Central memory CD8-positive, alpha-beta T cell (primary cell): ENCODE measurements around the gene P2RX5.
A peak's percentile ranks its signal among the peaks of the same experiment; 100 is the strongest.
"Not testable (repeated sequence)": the region's sequence is repeated elsewhere in the genome, so short reads cannot be mapped to it uniquely, and the experiment has no call there.

Source experiments
- ATAC-seq: fragments of 150-1000 bp; cut with Tn5 transposase; replicated peaks from 2 replicates; pipeline ENCODE4 v1.10.0; 2022; ENCODE audit warnings: mild to moderate bottlenecking, moderate FRiP score, moderate number of reproducible peaks; ENCODE audit not compliant: poor library complexity, severe bottlenecking; ENCODE audit errors: extremely low read depth
- DNase-seq, 2 donors: peaks; one replicate each; pipeline ENCODE4 v3.0.0; 2021; ENCODE audit warnings: low spot score in 2 of 2
- H3K27ac Mint-ChIP-seq: one replicate; pipeline ENCODE4 v1.8.0; 2022; ENCODE audit warnings: low read depth, mild to moderate bottlenecking, moderate library complexity, mixed read lengths
- H3K27me3 Mint-ChIP-seq: one replicate; pipeline ENCODE4 v1.8.0; 2022; ENCODE audit warnings: mixed read lengths
- H3K36me3 Mint-ChIP-seq: one replicate; pipeline ENCODE4 v1.8.0; 2022; ENCODE audit warnings: mild to moderate bottlenecking, moderate library complexity, mixed read lengths; ENCODE audit not compliant: insufficient read depth
- H3K4me1 Mint-ChIP-seq: one replicate; pipeline ENCODE4 v1.8.0; 2022; ENCODE audit warnings: mixed read lengths
- H3K4me3 Mint-ChIP-seq: one replicate; pipeline ENCODE4 v1.8.0; 2022; ENCODE audit warnings: mild to moderate bottlenecking, moderate library complexity, mixed read lengths
- H3K9me3 Mint-ChIP-seq: one replicate; pipeline ENCODE4 v1.8.0; 2022; ENCODE audit warnings: mixed read lengths

Gene P2RX5

DNA sequence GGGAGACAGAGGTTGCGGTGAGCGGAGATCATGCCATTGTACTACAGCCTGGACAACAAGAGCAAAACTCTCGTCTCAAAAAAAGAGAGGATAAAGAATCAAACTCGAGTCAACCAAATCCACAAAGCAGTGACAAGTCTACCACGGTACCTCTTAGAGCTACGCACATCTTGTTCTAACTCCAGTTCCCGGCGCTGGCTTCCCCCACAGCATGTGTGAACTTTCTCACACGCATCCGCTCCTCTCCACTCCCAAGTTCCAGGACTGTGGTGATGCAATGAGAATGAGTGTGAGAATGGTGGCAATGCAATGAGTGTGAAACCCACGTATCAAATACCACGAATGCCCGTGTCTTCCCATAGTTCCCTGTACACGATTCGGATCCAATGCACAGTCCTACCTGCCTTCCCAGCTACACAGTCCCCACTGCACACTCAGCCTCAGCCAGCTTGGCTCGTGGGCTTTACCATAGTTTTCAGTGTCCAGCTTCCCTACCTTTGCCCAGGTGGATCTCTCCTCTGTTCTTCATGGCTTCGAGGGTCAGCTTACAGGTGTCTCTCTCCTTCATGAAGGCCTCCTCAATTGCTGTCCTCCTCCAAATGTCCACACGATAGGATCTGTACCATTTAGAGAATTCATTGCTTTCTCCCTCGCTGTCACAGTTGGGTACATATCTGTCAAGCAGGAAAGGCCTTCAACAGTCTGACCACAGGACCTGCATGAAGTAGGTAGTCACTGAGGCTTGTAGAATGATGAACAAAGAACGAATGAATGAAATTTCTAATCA is 9.2 kb upstream of the P2RX5 start:
- Mint-ChIP-seq H3K36me3 (no peaks in the 10 kb centered on the region), H3K9me3 (no peaks in the 10 kb centered on the region), H3K27ac (no peak overlapping the region), H3K4me3 (no peak overlapping the region), H3K27me3 (no peaks in the 10 kb centered on the region), H3K4me1 (peaks cover 14% of the 10 kb centered on the region)
- no peak for ATAC-seq
- DNase-seq, result no peak

DNA sequence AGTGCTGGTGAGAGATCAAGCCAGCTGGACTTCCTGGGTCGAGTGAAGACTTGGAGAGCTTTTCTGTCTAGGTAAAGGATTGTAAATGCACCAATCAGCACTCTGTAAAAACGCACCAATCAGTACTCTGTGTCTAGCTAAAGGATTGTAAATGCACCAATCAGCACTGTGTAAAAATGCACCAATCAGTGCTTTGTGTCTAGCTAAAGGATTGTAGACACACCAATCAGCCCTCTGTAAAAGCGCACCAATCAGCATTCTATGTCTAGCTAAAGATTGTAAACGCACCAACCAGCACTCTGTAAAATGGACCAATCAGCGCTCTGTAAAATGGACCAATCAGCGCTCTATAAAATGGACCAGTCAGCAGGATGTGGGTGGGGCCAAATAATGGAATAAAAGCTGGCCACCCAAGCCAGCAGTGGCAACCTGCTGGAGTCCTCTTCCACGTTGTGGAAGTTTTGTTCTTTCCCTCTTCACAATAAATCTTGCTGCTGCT is 6.1 kb upstream of the P2RX5 start:
- not testable (repeated sequence) for H3K27me3 Mint-ChIP-seq, H3K4me3 Mint-ChIP-seq, DNase-seq, H3K9me3 Mint-ChIP-seq, ATAC-seq, H3K36me3 Mint-ChIP-seq, H3K27ac Mint-ChIP-seq
- H3K4me1 Mint-ChIP-seq, result peaks cover 14% of the 10 kb centered on the region

DNA sequence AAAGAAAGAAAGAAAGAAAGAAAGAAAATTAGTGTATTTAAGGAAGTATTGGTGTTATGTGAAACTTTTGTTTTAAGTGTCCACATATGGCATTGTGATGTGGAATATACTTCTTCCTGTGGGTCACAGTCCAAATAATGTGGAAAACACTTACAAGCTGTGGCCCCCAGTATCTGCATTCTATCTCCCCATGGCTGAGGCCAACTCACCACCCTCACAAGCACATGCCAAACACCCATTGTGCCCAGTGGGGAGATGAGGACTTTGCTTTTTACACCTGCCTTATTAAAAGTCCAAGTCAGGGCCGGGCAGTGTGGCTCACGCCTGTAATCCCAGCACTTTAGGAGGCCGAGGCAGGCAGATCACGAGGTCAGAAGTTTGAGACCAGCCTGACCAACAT is 4.0 kb upstream of the P2RX5 start:
- ATAC-seq (no peak), DNase-seq (no peak)
- Mint-ChIP-seq H3K4me3 (no peak overlapping the region), H3K4me1 (peaks cover 8% of the 10 kb centered on the region), H3K9me3 (no peaks in the 10 kb centered on the region), H3K36me3 (peaks cover 2% of the 10 kb centered on the region), H3K27ac (no peak overlapping the region), H3K27me3 (no peaks in the 10 kb centered on the region)

DNA sequence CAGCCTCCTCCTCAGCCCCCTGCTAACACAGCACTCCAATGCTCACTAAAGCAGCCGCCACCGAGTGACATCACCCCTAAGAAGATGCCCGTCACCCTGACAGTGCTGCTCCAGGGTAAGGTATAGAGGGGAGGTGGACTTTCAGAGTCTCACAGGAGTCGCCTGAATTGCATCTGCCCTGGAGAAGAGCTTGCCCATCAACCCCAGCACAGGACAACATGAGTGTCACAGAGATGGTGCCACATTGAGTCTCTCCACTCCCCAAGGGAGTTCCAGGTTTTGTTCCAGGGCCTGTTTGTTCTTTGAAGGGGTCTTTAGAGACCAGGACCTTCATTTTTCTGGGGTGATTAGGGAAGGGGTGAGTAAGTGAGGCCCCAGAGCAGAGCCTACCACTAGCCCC is 2.2 kb upstream of the P2RX5 start:
- H3K4me1 Mint-ChIP-seq, result peaks cover 13% of the 10 kb centered on the region
- H3K9me3 Mint-ChIP-seq, result no peaks in the 10 kb centered on the region
- ATAC-seq, result no peak
- peaks cover 7% of the 10 kb centered on the region for H3K36me3 Mint-ChIP-seq
- H3K4me3 Mint-ChIP-seq, result peak overlapping the region; percentile 40
- H3K27ac Mint-ChIP-seq, result no peak overlapping the region
- DNase-seq, result no peak
- H3K27me3 Mint-ChIP-seq, result no peaks in the 10 kb centered on the region

DNA sequence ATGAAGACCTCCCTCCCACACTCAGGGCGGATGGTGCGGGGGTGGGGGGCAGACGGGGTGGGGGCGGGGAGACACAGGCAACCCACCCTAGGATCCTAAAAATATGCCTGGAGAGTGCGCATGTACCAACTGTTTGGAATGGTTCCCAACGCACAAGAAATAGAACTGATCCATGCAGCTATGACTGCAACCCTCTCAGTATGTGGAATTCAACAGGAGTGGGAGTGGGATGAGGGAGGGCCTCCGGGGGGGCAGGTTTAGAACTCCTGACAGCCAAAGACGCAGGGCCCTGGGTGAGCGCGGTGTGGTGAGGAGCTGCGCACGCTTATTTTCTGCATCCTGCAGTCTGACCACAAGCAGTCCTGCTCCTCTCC is 1.1 kb upstream of the P2RX5 start:
- peaks cover 13% of the 10 kb centered on the region for H3K4me1 Mint-ChIP-seq
- DNase-seq (no peak), ATAC-seq (no peak)
- peaks cover 7% of the 10 kb centered on the region for H3K36me3 Mint-ChIP-seq
- H3K27ac Mint-ChIP-seq, result no peak overlapping the region
- H3K27me3 Mint-ChIP-seq, result no peaks in the 10 kb centered on the region
- no peaks in the 10 kb centered on the region for H3K9me3 Mint-ChIP-seq
- no peak overlapping the region for H3K4me3 Mint-ChIP-seq

DNA sequence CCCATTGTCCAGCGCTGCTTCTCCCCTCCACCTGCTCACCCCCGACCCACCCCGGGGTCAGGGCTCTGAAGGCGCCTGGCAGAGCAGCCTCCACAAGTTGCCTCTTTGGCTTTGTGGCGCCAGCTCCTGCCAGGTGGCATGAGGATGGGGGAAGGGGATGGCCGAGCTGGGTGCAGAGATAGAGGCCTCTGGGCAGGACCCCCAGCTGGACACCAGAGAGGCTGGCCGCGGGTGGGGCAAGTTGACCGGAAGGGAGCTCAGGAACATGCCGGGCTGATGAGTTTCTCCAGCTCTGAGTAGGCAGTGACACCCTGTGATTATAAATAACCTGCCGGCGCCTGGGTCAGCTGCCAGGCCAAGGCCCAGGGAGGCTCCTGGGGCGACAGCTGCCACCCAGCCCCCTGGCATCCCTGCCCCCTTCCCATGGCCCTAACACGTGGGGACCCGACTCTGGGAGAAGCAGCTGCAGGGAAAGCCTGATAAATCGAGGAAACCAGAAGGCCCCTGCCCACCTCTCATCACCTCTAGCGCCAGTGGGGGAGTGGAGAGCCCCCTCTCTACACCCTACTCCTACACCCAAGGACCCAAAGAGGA is 729 bp downstream of the P2RX5 start:
- Mint-ChIP-seq H3K9me3 (no peaks in the 10 kb centered on the region), H3K27me3 (no peaks in the 10 kb centered on the region), H3K4me3 (peak overlapping the region; percentile 80), H3K36me3 (peaks cover 9% of the 10 kb centered on the region), H3K27ac (peak overlapping the region; percentile 51), H3K4me1 (peaks cover 20% of the 10 kb centered on the region)
- DNase-seq (no peak), ATAC-seq (no peak)

DNA sequence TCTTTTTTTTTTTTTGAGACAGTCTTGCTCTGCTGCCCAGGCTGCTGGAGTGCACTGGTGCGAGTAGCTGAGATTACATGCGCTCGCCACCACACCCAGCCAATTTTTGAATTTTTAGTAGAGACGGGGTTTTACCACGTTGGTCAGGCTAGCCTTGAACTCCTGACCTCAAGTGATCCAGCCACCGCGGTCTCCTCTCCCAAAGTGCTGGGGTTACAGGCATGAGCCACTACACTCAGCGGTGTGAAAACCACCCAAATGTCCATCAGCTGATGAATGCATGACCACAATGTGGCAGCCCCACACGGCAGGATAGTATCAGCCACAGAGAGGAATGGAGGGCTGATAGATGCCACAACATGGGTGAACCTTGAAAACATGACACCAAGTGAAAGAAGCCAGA is 2.1 kb downstream of the P2RX5 start:
- Mint-ChIP-seq H3K4me3 (peak overlapping the region; percentile 80), H3K4me1 (peaks cover 20% of the 10 kb centered on the region), H3K27me3 (no peaks in the 10 kb centered on the region), H3K36me3 (peaks cover 12% of the 10 kb centered on the region), H3K9me3 (no peaks in the 10 kb centered on the region), H3K27ac (peak overlapping the region; percentile 74)
- ATAC-seq, result peak; percentile 38
- no peak for DNase-seq

DNA sequence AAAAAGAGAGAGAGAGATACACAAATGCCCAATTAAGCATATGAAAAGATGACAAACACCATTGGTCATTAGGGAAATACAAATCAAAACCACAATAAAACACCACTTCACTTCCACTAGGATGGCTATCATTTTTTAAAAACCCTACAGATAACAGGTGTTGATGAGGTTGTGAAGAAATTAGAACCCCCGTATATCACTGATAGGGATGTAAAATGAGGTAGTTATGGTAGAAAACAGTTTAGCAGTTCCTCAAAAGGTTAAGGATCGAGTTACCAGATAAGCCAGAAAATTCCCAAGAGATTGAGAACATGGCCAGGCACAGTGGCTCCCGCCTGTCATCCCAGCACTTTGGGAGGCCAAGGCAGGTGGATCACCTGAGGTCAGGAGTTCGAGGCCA is 2.8 kb downstream of the P2RX5 start:
- Mint-ChIP-seq H3K27ac (no peak overlapping the region), H3K36me3 (peaks cover 15% of the 10 kb centered on the region), H3K9me3 (no peaks in the 10 kb centered on the region), H3K27me3 (no peaks in the 10 kb centered on the region), H3K4me1 (peaks cover 20% of the 10 kb centered on the region), H3K4me3 (peak overlapping the region; percentile 80)
- ATAC-seq, result no peak
- no peak for DNase-seq

DNA sequence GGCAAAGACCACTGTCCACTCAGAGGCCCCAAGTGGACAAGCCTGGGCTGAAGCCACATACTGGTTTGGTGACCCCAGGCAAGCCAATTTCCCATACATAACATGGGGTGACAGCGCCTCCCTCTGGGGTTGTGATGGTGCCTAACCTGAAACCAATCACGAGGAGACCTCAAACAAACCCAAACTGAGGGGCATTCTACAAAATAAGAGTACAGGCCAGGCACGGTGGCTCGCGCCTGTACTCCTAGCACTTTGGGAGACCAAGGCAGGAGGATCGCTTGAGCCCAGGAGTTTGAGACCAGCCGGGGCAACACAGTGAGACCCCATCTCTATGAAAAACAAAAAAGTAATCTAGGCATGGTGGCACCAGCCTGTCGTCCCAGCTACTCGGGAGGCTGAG is 3.6 kb downstream of the P2RX5 start:
- H3K4me3 Mint-ChIP-seq, result no peak overlapping the region
- no peaks in the 10 kb centered on the region for H3K27me3 Mint-ChIP-seq
- H3K4me1 Mint-ChIP-seq, result peaks cover 20% of the 10 kb centered on the region
- H3K27ac Mint-ChIP-seq, result no peak overlapping the region
- DNase-seq (no peak), ATAC-seq (no peak)
- H3K9me3 Mint-ChIP-seq, result no peaks in the 10 kb centered on the region
- H3K36me3 Mint-ChIP-seq, result peaks cover 17% of the 10 kb centered on the region

DNA sequence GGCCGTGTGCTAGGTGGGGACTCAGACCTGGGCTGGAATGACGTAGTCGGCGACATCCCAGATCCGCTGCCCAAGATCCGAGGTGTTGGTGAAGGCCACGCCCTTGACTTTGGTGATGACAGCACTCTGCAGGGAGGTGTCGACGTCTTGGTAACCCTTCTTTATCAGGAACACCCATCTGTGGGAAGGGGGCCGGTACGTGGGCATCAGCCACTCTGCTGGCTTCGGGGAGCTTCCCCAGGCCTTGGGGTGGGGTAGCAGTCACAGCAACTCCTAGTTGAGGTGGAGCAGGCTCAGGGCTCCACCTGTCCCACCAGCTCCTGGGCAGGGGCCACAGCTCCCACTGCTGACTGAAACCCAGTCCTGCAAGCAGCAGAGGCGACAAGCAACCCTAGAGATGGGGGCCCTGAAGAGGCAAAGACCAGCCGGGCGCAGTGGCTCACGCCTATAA is 4.3 kb downstream of the P2RX5 start:
- Mint-ChIP-seq H3K4me3 (no peak overlapping the region), H3K4me1 (peaks cover 20% of the 10 kb centered on the region), H3K27ac (no peak overlapping the region), H3K36me3 (peaks cover 17% of the 10 kb centered on the region), H3K9me3 (no peaks in the 10 kb centered on the region), H3K27me3 (no peaks in the 10 kb centered on the region)
- ATAC-seq (no peak), DNase-seq (no peak)

DNA sequence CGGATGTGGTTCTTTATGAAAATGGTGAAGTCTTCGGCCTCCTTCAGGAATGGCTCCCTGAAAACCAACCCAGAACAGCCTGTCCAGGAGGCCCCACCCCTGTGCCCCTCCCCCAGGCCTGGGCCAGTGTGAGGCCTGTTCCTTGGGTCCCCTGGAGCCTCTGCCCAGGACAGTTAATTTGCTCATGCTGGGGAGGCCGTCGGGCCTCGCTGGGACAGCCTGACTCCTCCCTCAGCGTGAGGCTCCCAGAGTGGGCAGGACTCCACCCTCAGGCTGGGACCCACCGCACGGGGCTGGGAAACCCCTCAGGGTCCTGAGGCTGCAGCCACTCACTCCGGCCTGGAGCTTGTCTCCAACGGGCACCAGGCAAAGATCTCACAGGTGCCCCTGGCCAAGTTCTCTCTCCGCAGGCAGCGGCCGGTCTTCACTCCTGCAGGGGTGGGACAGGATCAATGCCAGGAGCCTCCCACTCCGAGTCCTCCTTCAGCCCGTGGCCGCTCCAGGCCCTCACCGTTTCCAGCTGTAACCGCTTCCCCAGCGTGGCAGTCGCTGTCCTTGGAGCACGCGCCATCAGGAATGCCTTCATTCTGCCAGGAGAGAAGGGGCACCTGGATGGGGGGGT is 5.8 kb downstream of the P2RX5 start:
- Mint-ChIP-seq H3K36me3 (peaks cover 18% of the 10 kb centered on the region), H3K9me3 (no peaks in the 10 kb centered on the region), H3K4me1 (peaks cover 20% of the 10 kb centered on the region), H3K27ac (no peak overlapping the region), H3K27me3 (no peaks in the 10 kb centered on the region), H3K4me3 (no peak overlapping the region)
- no peak for DNase-seq
- no peak for ATAC-seq

DNA sequence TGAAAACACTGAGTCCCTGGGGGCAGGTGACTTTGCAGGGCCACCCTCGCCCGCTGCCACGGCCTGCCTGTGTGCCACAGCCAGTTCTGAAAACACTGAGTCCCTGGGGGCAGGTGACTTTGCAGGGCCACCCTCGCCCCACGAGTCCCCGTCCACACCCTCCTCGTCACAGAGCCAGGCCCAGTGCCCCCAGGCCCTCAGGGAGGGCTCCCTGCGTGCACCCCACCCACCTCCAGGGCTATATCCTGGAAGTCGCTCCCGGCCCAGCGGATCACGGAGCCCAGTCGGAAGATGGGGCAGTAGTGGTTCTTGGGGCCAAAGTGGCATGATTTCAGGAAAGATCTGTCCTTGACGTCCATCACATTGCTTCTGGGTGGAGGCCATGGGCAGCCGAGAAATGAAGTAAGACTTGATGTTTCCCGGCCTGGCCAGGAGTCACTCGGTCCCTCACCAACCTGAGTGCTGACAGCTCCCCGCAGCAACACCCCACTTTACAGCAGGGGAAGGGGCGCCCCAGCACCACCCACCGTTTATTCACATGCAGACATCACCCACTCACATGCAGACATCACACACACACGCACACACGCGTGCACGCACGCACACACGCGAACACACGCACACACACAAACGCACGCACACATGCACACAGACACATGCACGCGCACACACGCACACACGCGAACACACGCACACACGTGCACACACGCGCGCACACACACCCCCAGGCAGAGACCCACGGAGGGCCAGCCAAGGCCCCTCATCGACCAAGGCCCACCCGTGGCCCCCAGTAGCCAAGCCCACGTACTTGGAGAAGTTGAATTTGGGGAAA is 6.5 kb downstream of the P2RX5 start:
- ATAC-seq (no peak), DNase-seq (no peak)
- Mint-ChIP-seq H3K36me3 (peaks cover 21% of the 10 kb centered on the region), H3K4me1 (peaks cover 15% of the 10 kb centered on the region), H3K9me3 (no peaks in the 10 kb centered on the region), H3K4me3 (no peak overlapping the region), H3K27me3 (no peaks in the 10 kb centered on the region), H3K27ac (no peak overlapping the region)
